ENCODE data around the gene CC2D2A. TPM values are rescaled to one million over a fixed set of nuclear protein-coding genes. Genes with fewer than 3 reads are reported as not detected.

The CC2D2A gene
- total RNA-seq, 1 experiment from 2014 or later, result 3.6 TPM

GRCh38 chr4:15569746-15570145 lies 100.1 kb downstream of the CC2D2A start:
- POLR2A ChIA-PET, result no interaction called here
- no peak for DNase-seq (ENCODE audit: low read depth, low spot score)
- in situ Hi-C loops (cut with HindIII; ENCODE audit: low pct_unique_long_range_greater_than_20kb, low sequenced_read_pairs), result no loop called here

GRCh38 chr4:15575966-15576365 lies 106.3 kb downstream of the CC2D2A start:
- no peaks in the 10 kb centered on the region for H3K4me1 ChIP-seq (ENCODE audit: control insufficient read depth, insufficient read depth, low read length)
- POLR2A ChIA-PET, result no interaction called here
- no peaks in the 10 kb centered on the region for H3K9me3 ChIP-seq (ENCODE audit: control insufficient read depth, insufficient read depth, low read depth, low read length)
- no peak for TF ChIP-seq TCF7L2 (IDR thresholded peaks at IDR 0.05; ENCODE audit: low read depth, low read length)
- TF ChIP-seq SIN3A (IDR thresholded peaks at IDR 0.05; ENCODE audit: borderline replicate concordance, insufficient read depth, low read depth, low read length), result no peak
- no peak for TF ChIP-seq POLR2AphosphoS5 (IDR thresholded peaks at IDR 0.05; ENCODE audit: low read depth, low read length)
- no peak for TF ChIP-seq CTCF (IDR thresholded peaks at IDR 0.05)
- TF ChIP-seq REST (IDR thresholded peaks at IDR 0.05; ENCODE audit: insufficient read depth in 1 of 2, low read depth in 2 of 2, low read length in 1 of 2), result no peak
- CTCF ChIA-PET, result no interaction called here
- DNase-seq (ENCODE audit: low read depth, low spot score) (no peak), ATAC-seq (no peak)
- intact Hi-C loops (cut with micrococcal nuclease; ENCODE audit: unreplicated experiment) (no loop called here), in situ Hi-C loops (cut with HindIII; ENCODE audit: low pct_unique_long_range_greater_than_20kb, low sequenced_read_pairs) (no loop called here)
- H3K36me3 ChIP-seq (ENCODE audit: control insufficient read depth, insufficient read depth, low read length), result no peaks in the 10 kb centered on the region
- no peaks in the 10 kb centered on the region for H3K27me3 ChIP-seq (ENCODE audit: control insufficient read depth, insufficient read depth, low read length)
- no peak overlapping the region for H3K27ac ChIP-seq (ENCODE audit: low read length)
- no TSS peak for BruUV-seq (replicated peaks)
- no peak overlapping the region for H3K4me3 ChIP-seq (ENCODE audit: low read depth in 2 of 2, low read length in 2 of 2)

More at GRCh38 chr4:15569746-15570145, 100.1 kb downstream of the CC2D2A start:
- no peak overlapping the region for H3K27ac ChIP-seq (ENCODE audit: low read length)
- no peak overlapping the region for H3K4me3 ChIP-seq (ENCODE audit: low read depth in 2 of 2, low read length in 2 of 2)
- intact Hi-C loops (cut with micrococcal nuclease; ENCODE audit: unreplicated experiment), result no loop called here
- BruUV-seq (replicated peaks), result no TSS peak
- H3K9me3 ChIP-seq (ENCODE audit: control insufficient read depth, insufficient read depth, low read depth, low read length), result no peaks in the 10 kb centered on the region
- ATAC-seq, result no peak
- H3K36me3 ChIP-seq (ENCODE audit: control insufficient read depth, insufficient read depth, low read length), result no peaks in the 10 kb centered on the region
- no peaks in the 10 kb centered on the region for H3K27me3 ChIP-seq (ENCODE audit: control insufficient read depth, insufficient read depth, low read length)
- TF ChIP-seq SIN3A (IDR thresholded peaks at IDR 0.05; ENCODE audit: borderline replicate concordance, insufficient read depth, low read depth, low read length) (no peak), TCF7L2 (IDR thresholded peaks at IDR 0.05; ENCODE audit: low read depth, low read length) (no peak), REST (IDR thresholded peaks at IDR 0.05; ENCODE audit: insufficient read depth in 1 of 2, low read depth in 2 of 2, low read length in 1 of 2) (no peak), CTCF (IDR thresholded peaks at IDR 0.05) (no peak), POLR2AphosphoS5 (IDR thresholded peaks at IDR 0.05; ENCODE audit: low read depth, low read length) (no peak)
- CTCF ChIA-PET, result interaction anchor here (0.7 kb wide), 1 partner anchor 404 kb away, joined by 4 read pairs; no protein-coding TSS in a partner anchor
- no peaks in the 10 kb centered on the region for H3K4me1 ChIP-seq (ENCODE audit: control insufficient read depth, insufficient read depth, low read length)

All from Panc1 (cell line).